ENCODE measurements around the gene RNF144A. TPM values are rescaled to one million over a fixed set of nuclear protein-coding genes. Genes with fewer than 3 reads are reported as not detected.

The RNF144A gene
- total RNA-seq, 1 experiment from 2014 or later = 10.6 TPM

DNA sequence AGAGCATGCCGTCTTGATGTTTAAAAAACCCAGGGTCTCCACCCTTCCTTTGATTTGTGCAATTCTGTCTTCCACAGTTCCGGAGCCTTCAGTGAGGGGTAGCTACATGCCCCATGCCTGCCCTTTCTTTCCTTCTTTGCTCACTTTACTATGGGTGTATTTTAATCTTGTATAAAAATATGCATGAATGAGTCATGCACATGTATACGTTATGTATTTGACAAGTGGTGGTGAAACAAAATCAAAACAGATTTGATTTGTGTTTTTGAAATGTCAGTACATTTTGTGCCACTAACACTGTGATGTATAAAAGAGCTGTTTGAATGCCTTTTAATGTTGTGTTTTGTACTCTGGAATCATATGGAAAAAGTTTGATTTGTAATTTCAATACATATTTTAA, 126.5 kb downstream of the RNF144A start:
- Histone ChIP-seq H3K18ac (ENCODE audit: insufficient read length, low read depth, low read length) (no peak overlapping the region), H2BK15ac (ENCODE audit: low read depth, low read length) (no peak overlapping the region), H3K27me3 (ENCODE audit: insufficient read depth, low read length) (no peaks in the 10 kb centered on the region), H2BK20ac (ENCODE audit: low read depth, low read length, poor library complexity, severe bottlenecking) (no peak overlapping the region), H2BK120ac (ENCODE audit: low read depth, low read length, poor library complexity, severe bottlenecking) (no peak overlapping the region), H3K27ac (ENCODE audit: insufficient read length, low read depth, low read length) (no peak overlapping the region), H3K9me3 (ENCODE audit: control insufficient read depth, low read depth, low read length) (no peaks in the 10 kb centered on the region), H2AK5ac (ENCODE audit: insufficient read length, low read length) (no peak overlapping the region), H3K56ac (ENCODE audit: insufficient read length, low read depth, low read length) (no peak overlapping the region), H4K20me1 (ENCODE audit: control insufficient read depth, insufficient read depth, insufficient read length) (no peaks in the 10 kb centered on the region), H3K23ac (ENCODE audit: insufficient read length, low read depth, low read length) (no peak overlapping the region), H3K79me1 (ENCODE audit: insufficient read depth, low read depth, low read length, poor library complexity, severe bottlenecking) (no peaks in the 10 kb centered on the region), H3K4me1 (ENCODE audit: insufficient read depth, low read length) (peaks cover 2% of the 10 kb centered on the region; the same call in 1 of the 2 replicates), H3K4me2 (ENCODE audit: insufficient read depth, insufficient read length, low read length) (no peak overlapping the region), H2AFZ (ENCODE audit: low read length) (no peak overlapping the region), H4K5ac (ENCODE audit: insufficient read length, low read depth, low read length) (no peak overlapping the region), H4K8ac (replicated peaks; ENCODE audit: insufficient read length, low read depth, low read length) (no peak overlapping the region), H3K79me2 (ENCODE audit: insufficient read depth, low read length) (no peaks in the 10 kb centered on the region), H2BK5ac (ENCODE audit: insufficient read length, low read length) (no peak overlapping the region), H2BK12ac (ENCODE audit: insufficient read length, low read depth, low read length) (no peak overlapping the region), H3T11ph (ENCODE audit: low read length) (no peak overlapping the region), H3K14ac (ENCODE audit: insufficient read depth, low read length) (no peak overlapping the region), H3K9ac (ENCODE audit: extremely low read depth, insufficient read length, low read length) (no peak overlapping the region), H3K4ac (ENCODE audit: low read depth, low read length) (no peak overlapping the region), H3K23me2 (ENCODE audit: insufficient read length, low read depth, low read length, poor library complexity, severe bottlenecking) (no peaks in the 10 kb centered on the region), H4K91ac (ENCODE audit: insufficient read length, low read depth, low read length) (no peak overlapping the region)
- Mint-ChIP-seq H3K4me3 (no peak overlapping the region), H3K9me3 (peaks cover 0 to 3% of the 10 kb centered on the region in 2 experiments; a peak in 1 of 5 replicates), H3K27me3 (ENCODE audit: low read depth) (no peaks in the 10 kb centered on the region), H3K27ac (no peak overlapping the region), H3K36me3 (ENCODE audit: insufficient read depth in 1 of 3, low read depth in 3 of 3) (peaks cover 0 to 15% (median 12%) of the 10 kb centered on the region in 3 experiments; a peak in 6 of 7 replicates), H3K4me1 (peaks cover 9% of the 10 kb centered on the region in 2 experiments)
- DNase-seq = no peak
- TF ChIP-seq, protein P1, sequence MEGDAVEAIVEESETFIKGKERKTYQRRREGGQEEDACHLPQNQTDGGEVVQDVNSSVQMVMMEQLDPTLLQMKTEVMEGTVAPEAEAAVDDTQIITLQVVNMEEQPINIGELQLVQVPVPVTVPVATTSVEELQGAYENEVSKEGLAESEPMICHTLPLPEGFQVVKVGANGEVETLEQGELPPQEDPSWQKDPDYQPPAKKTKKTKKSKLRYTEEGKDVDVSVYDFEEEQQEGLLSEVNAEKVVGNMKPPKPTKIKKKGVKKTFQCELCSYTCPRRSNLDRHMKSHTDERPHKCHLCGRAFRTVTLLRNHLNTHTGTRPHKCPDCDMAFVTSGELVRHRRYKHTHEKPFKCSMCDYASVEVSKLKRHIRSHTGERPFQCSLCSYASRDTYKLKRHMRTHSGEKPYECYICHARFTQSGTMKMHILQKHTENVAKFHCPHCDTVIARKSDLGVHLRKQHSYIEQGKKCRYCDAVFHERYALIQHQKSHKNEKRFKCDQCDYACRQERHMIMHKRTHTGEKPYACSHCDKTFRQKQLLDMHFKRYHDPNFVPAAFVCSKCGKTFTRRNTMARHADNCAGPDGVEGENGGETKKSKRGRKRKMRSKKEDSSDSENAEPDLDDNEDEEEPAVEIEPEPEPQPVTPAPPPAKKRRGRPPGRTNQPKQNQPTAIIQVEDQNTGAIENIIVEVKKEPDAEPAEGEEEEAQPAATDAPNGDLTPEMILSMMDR (conservative IDR thresholded peaks at IDR 0.05) = no peak
- no CpG with 5 or more reads among the region's 3 CpGs for WGBS (ENCODE audit: extremely low coverage, insufficient read length, low lambda C conversion rate)

All from H9 (cell line).